Muscle of arm (tissue), 12 donors: ENCODE data around the gene FAM89B. TPM values are rescaled to one million over a fixed set of nuclear protein-coding genes. Genes with fewer than 3 reads are reported as not detected.

Experiments used
- DNase-seq: peaks from one replicate; pipeline ENCODE4 v3.0.0-alpha.2; 2013
- polyA plus RNA-seq, 12 donors: library from polyadenylated mRNA; unstranded; fragments of 120-200 nt; gene quantifications; one replicate each; pipeline ENCODE4 v1.2.1, GENCODE V29; 2013; ENCODE audit not compliant: insufficient read length in 12 of 12

FAM89B gene
- polyA plus RNA-seq, 12 donors: 22.5 to 55.2 (median 29.4) TPM; not detected in 1

DNA sequence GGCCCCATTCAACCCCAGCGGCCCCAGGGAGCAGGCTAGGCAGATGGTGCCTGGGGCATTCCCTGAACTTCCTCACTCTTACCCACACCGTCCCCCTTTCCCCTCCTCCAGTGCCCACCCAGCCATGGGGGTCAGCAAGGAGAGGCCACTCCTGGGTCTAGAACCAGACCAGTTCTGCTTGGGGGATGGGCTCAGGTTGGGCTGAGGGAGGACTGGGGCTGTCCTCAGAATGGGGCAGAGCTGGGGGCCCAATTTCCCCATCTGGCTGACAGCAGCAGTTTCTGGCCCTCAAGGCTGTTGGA lies 35.1 kb upstream of the FAM89B start:
- no peak for DNase-seq

DNA sequence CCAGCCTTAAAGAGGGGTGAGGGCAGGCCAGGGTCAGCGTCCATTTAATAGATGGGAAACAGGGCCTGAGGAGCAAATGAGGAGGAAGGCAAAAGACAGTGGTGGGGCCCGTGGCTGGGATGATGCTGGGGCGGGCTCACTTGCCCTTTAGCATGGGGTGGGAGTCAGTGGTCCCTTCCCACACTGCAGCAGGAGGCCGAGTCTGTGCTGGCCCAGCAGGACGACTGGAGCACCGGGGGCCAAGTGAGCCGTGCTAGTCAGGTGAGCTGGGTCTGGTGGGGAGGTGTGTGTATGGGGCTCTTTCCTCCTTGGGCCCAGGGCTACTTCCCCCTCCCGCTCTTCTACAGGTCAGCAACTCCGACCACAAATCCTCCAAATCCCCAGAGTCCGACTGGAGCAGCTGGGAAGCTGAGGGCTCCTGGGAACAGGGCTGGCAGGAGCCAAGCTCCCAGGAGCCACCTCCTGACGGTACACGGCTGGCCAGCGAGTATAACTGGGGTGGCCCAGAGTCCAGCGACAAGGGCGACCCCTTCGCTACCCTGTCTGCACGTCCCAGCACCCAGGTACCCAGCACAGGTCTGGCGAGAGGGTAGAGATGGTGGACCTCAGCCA lies 34.6 kb upstream of the FAM89B start:
- no peak for DNase-seq

DNA sequence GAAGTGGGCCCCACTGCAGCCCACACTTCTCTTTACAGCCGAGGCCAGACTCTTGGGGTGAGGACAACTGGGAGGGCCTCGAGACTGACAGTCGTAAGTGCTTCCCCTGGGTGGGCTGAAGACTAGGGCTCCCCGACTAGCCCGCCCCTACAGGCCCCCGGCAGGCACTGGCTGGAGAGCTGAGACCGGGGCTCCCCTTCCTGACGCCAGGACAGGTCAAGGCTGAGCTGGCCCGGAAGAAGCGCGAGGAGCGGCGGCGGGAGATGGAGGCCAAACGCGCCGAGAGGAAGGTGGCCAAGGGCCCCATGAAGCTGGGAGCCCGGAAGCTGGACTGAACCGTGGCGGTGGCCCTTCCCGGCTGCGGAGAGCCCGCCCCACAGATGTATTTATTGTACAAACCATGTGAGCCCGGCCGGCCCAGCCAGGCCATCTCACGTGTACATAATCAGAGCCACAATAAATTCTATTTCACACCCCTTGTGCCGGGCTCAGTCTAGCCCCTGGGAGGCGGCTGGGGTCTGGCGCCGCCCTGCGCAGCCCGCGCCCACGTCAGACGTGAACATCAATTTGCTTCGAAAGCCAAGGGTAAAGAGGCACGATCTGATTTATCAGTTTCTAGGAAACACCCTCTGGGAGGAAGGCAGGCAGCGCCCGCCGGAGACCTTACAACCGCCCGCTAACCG lies 34.0 kb upstream of the FAM89B start:
- DNase-seq: no peak

DNA sequence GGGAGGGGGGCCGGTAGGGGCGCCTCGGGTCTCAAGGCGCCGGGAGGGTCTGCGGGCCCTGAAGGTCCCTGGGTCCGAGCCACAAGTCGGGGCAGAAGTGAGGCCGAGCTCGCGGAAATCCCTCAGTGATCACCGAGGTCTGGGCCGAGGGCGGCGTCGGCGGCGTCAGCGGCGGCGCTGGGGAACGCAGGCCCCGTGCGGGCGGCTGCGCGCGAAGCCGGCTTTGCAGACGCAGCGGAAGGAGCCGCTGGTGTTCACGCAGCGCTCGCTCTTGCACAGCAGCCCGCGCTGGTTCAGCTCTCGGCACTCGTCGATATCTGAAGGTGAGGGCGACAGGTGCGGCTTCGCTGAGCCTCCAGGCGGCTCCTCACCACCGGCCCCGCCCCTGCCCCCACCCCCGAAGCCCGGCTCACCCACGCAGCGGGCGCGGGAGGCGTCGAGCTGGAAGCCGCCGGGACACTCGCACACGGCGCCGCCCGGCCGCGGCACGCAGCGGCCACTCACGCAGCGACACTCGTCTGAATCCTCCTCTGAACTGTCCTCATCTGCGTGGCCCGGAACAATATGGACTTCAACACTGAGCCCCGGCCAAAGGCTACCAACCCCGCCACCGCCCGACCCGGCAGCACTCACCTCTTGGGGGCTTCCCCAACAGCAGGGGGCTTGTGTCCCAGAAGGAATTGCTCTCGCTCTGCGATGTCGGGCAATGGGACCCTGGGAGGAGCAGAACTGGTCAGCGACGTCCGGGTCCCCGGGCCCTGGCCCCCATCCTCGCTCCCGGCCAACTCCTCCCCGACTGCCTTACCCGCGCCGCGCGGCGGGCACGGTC lies 33.2 kb upstream of the FAM89B start:
- no peak for DNase-seq

DNA sequence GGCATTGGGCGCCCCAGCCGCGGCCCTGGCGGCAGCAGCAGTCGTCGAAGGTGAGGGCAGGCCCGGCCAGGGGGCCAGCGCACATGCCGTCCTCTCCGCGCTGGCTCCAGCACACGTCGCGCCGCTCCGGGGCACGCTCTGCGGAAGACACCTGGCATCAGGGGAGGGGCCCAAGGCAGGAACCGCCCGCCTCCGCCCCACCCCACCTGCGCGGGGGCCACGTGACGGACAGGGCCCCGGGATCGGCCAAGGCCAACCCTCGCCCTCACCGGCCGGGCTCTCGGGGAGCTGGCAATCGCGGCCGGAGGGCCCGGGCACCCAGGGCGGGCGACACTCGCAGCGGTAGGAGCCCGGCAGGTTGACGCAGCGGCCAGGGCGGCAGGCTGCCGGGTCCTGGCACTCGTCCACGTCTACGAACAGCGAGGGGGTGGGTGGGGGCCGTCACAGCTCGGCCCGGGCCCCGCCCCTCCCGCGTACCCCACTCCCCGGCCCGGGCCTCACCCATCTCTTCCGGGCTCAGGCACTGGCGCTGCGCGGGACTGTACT lies 32.5 kb upstream of the FAM89B start:
- no peak for DNase-seq

DNA sequence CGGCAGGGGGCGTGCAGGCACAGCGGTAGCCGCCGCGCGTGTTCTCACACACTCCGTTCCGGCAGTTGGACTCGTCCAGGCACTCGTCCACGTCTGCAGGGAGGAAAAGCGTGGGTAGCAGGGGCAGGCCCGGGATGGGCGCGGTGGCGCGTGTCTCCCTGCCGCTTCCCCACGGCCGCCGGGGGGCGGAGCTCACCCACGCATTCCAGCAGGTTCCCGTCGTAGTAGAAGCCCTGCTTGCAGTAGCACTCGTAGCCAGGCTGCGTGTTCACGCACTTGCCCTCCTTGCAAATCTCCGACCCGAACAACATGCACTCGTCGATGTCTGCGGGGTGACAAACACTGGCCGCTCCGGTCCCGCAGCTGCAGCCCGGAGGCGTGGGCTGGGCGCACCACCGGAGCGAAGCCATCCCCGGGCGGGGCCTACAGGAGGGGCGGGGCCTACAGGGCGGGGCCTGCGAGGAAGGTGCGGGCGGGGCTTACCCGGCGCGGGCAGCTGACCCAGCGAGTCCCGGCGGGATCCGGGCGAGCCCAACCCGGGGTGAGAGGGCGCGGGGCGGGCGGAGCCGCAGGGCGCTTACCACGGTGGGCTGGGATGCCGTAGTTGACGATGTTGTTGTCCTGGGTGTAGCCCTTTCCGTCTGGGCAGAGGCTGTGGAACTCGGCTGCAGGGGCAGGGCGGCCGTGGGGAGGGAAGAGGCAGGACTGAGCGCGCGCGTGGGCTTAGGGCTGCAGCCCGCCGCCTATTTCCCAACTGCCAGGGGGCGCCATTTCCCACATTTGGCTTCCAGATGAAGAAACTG lies 31.8 kb upstream of the FAM89B start:
- peak; percentile 88 for DNase-seq

DNA sequence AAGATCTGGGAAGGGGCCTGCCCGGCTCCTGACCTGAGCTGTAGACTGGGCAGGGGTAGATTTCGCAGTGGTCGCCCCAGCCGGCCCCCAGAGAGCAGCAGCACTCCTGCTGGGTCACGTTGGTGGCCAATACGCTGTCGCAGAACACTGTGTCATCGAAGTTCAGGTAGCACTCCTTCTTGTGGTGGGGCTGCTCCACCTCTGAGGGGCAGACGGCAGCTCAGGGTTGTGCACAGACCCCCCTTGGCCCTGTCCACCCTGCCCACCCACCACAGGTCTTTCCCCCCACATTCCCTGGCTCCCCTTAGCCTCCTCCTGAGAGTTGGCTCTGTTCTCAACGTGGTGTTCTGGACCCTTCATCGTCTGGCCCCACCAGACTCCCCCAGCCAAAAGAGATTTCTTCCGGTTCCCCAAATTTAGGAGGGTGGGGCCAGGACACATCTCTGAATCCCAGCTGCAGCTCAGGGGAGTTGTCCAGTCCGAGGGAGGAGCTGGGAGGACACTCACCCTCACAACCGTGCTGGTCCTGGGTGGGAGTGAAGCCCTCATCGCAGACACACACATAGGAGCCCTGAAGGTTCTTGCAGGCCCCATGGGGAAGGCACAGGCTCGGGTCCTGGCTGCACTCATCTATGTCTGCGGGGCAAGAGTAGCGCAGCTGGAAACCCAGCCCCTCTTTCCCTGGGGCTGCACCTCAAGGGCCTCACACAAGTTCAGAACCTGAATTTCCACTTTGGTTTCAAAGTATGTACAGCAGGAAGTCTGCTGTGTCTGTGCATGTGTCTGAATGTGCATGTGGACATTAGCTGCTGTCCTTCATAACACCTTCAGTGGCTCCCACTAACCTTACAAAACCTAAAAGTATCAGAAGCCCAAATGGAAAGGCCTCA lies 31.0 kb upstream of the FAM89B start:
- DNase-seq: no peak

DNA sequence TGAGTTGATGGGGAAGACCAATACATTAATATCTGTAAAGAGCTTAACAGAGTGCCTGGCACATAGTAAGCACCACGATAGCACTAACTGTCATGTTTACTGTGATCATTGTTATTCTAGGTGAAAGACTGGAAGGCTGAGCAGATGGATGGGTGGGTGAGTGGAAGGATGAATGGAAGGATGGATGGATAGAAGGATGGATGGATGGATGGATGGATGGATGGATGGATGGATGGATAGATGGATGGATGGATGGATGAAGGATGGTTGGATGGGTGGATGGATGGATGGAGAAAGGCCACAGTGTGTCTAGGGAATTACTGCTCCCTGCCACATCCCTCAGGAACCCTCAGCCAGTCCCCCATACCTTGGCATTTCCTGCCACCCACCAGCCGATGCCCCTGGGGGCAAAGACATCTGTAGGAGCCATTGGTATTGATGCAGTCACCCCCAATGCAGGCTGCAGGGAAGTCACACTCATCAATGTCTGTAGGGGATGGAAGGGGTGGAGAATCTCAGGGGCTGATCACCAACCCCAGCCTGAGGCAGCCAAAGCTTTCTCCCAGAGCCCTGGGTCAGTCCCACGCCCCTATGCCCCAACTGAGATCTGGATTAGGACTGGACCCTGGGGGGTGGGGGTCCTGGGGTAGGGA lies 29.5 kb upstream of the FAM89B start:
- DNase-seq: no peak

DNA sequence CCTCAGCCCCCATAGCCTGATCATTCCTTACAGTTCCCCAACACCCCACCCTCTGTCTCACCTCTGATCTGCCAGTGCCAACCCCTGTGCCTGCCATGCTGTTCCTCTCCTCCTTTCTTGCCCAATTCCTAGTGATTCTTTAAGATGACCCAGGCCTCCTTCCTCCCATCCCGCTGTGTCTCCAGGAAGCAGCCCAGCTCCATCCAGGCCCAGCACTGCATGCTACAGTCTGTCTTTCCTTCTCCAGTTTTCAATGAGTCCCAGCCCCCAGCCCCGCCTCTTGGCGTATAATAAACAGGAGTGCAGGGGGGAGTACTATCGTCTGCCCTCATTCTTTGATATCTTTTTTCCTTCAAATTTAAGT lies 26.5 kb upstream of the FAM89B start:
- DNase-seq: no peak

DNA sequence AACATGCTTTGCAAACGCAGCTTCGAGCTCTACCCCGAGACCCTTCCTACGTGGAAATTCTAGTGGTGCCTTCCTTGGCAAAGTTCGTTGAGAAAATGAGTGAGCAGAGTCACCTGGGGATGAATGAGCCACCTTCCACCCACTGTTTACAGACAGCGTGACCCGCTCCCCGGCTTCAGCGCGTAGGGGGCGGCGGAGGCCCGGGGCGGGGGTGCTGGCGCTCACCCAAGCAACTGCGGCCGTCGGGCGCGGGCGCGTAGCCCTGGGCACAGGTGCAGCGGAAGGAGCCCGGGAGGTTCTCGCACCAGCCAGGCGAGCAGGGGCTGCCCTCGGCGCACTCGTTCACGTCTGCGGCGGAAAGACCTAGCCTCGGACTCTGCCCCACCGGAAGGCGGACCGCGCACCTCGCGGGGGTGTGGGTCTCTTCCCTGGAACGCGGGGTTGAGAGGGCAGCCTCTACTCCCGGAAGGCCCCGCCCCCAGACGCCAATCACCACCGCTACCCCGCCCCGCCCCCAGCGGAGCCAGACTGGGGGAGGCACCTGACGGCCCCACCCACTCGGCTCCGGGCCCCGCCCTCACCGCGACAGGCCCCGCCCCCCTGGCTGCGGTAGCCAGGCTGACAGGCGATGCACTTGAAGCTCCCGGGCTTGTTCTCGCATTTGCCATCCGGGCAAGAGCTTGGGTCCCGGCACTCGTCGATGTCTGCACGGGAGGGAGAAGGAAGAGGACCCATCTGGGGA lies 25.9 kb upstream of the FAM89B start:
- no peak for DNase-seq

DNA sequence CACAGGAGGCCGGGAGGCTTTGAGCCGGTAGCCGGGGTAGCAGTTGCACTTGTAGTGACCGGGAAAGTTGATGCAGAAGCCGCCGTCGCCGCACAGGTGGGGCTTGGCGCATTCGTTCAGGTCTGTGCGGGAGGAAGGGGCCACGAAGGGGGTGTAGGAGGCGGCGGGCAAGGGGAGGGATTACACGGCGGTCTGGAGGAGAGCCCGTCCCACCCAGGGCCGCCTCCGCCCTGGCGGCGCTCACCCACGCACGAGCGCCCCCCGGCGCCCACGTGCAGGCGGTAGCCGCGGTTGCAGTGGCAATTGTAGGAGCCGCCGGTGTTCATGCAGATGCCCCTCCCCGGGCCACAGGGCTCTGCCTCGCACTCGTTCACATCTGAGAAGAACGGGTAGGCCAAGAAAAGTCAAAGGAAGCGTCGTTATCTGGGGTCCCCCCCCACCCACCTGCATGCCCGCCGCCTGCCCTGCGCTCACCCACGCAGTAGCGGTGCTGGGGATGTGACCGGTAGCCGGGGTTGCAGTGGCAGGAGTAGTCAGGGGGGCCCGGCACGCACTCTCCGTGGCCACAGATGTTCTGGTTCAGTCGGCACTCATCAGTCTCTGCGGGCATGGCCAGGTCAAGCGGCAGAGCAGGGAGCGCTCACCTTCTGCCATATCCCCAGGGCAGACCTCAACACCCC lies 24.8 kb upstream of the FAM89B start:
- no peak for DNase-seq

DNA sequence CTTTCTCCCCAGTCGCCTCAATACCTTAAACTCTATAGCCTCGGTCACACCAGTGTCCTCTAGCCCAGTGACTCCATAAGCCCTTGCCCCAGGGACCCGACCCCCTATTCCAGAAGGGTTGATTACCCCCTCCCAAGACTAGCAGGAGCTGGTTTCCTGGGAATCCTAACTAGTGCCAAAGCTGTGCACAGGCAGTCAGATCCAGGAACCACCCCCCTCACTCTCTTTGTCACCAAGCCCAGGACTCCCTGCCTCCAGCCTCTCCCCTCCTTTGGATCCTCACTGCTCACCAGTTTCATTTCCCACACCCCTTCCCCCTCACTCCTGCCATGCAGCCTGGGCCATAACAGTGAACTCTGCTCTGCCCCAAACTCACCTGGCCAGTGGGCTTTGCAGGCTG lies 23.9 kb upstream of the FAM89B start:
- no peak for DNase-seq

DNA sequence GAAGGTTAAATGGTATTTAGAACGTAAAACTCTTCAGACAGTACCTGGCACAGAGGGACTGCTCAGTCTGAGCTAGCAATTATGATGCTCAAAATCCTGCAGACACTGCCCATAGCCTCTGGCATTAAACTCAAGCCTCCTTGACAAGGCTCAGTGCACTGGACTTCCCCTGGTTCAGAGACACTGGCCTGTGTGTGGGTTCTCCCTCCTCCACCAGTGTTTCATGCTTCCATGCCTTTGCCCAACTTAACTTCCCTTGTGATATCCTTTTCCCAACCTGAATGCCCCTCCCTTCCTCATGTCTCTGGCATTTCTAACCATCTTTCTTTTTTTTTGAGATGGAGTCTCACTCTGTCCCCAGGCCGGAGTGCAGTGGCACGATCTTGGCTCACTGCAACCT lies 23.2 kb upstream of the FAM89B start:
- no peak for DNase-seq

DNA sequence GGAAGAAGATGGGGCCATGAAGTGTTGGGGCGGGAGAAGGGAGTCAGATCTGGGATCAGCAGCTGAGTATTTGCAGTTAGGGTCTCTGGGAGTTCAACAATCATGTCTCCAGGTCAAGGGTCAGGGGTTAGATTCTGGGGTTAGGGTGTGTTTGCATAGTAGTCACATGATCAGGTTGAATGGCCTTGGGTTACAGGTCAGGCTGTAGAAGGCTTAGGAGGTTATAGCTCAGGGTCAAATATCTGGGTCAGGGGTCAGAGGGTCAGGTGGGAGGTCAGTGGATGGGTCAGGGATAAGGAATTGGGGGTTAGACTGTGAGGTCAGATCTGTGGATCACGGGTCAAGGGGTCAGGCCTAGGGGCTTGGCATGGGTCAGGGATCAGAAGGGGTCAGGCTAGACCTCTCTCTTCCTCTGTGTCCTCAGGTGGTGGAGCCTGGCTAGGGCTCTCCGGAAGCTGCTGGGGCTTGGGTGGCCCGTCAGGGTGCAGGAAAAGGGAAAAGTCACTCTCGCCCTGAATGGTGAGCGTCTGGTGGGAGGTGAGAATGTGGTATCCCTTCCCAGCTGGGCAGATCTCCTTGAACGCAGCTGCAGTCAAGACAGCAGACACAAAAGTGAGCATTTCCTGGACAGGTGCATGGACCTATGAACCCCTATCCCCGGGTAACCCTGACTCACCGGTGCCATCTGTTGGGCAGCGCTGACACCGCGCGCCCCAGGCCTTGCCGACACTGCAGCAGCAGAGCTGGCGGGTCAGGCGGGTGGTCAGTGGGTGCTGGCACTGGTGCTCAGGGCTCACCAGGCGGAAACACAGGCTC lies 20.6 kb upstream of the FAM89B start:
- DNase-seq: no peak

DNA sequence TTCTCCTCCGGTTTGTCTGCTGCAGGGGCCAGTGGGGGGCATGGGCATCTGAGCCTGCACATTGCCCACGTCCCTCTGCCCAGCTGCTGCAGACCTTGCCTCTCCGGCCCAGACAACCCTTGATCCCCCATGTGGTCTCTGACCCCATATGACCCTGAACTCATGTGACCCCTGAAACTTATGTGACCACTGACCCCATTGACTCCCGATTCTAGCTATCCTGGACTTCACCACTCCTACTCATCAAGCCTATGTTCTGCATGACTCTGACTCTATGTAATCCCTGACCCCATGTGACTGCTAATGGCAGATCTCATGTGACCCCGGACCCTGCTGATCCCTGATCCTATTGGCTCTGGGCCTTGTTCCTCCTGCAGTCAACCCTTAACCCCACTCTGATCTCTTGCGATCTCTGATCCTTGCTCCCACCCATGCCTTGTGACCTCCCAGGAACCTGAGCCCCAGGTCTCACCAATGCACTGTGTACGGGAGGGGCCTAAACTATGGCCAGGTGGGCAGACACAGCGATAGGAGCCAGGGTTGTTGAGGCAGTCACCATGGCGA lies 19.9 kb upstream of the FAM89B start:
- no peak for DNase-seq

DNA sequence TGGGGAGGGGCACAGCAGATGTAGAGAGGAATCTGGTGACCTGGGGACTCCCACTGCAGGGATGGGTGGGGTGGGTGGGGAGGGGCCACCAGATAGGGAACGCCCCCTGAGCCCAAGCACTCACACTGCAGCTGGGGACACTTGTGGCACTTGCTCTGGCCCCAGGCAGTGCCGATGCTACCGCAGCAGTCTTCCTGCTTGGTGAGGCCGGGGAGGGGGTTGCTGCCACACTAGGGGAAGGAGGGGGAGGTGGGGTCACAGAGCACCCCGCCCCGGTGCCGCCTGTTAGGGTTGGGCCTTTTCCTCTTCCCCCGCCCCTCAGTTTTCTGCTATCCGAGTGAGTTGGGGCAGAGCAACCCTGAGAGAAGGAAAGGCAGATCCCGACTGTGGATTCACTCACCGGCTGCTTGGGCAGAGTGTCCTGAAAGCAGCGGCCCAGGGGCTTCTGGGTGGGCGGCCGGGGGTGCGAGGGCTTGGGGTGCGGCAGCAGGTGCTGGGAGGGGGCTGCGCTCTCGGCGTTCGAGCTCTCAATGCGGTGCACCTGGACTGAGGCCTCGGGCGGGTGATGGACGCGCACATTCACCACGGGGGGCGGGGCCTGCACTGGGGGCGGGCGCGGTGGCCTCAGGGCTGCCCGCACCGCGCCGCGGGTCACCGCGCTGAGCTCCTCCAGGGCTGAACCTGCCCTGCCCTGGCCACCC lies 18.9 kb upstream of the FAM89B start:
- no peak for DNase-seq
